Measurements from ENCODE around the gene KCNC1.

The KCNC1 gene

DNA sequence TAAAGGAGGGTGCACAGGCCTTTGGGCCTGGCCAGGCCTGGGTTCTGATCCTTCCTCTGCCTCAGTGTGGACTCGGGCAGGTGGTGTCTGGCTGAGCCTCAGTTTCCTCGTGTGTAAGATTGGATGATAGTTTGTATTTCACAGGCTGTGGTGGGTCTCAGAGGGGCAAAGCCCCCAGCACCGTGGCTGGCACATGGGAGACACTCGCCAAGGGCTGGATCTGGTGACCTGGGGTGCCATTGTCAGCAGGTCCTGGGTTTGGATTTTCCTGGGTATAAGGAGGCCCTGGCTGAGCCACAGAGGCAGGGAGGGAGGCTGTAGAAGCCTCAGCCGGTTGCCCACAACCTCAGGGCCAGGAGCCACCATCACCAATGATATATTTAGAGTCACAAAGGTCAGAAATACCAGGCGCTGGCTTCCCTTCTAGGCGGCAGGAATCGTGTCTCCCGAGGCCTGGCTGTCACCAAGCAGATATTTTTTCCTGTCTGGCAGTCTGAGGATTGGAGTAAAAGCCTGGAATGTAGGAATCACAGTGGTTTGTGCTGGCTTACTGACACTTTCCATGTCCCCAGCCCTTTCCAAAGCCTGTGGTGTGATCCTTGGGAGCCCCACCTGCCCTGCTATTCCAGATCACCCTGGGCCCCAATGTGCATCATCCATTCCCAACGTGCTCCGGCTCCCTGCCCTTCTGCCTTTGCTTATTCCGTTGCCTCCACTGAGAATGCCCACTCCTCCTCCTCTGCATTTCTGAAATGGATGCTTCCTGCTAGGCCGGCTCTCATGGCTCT lies 15.6 kb downstream of the KCNC1 start:
- in situ Hi-C loops (cut with HindIII; ENCODE audit: low sequenced_read_pairs), result no loop called here

DNA sequence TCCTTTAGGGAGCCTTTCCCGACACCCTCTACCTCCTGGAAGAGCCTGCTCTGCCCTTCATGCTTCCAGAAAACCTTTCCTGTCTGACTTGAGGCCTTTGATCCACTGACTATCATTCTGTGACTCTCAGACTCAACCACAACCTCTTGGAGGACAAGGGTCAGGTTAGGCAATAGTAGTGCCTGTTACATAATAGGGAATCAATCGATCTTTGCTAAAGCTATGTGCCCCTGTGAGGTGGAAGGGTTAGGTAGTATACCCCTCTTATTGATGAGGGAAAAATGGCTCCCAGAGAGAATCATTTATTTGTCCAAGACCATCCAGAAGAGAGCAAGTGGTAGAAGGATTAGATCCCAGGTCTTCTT lies 16.2 kb downstream of the KCNC1 start:
- in situ Hi-C loops (cut with HindIII; ENCODE audit: low sequenced_read_pairs), result no loop called here

DNA sequence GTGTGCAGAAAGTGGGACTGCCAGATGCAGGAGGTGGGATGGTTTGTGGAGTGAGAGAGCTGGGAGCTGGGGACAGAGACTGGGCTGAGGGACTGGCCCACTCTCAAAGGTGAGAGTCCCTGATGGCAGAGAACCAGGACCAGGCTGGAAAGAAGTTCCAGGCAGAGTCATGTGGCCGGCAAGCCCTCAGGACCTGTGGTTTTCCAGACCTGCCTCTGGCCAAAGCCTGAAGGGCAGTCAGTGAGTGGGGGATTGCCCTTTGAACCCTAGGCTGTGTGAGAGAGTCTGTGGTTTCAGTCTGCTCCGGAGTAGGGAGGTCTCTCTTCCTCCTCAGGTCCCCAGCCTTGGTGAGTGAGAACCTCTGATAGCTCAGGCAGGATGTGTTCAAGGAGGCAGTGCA lies 17.0 kb downstream of the KCNC1 start:
- in situ Hi-C loops (cut with HindIII; ENCODE audit: low sequenced_read_pairs), result no loop called here

DNA sequence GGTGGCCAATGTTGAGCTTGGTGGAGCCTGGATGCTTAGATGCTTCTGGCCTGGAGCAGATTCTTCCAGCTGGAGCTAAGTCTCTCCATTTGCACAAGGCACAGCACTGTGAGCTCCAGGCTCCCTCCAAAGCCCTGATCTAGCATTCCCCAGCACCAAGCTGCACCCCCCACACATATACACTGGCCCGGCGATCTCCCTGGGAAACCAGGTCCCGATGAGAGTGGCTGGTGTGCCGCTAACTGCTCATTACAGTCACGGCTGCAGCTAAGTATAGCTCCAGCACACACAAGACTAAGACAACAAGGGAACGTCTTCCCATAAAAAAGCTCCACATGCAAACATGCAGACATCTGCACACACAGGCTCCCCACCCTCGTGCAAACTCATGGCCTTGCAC lies 17.6 kb downstream of the KCNC1 start:
- in situ Hi-C loops (cut with HindIII; ENCODE audit: low sequenced_read_pairs), result no loop called here

DNA sequence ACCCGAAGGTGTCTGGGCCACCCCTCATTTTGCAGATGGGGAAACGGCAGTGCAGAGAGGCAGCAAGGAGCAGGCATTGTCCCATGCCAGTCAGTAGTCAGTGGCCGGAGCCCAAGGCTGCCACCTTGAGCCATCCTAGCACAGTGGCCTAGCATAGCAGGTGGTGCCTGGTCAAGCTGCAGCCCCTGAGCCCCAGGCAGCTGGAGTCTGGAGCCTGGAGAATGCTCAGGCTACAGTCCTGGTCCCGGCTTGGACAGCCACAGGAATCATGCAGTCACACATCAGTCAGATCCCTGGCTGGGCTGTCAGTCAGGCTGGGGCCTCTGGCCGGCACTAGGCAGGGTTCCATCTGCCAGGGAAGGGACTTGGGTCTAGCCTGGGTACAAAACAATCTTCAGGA lies 18.6 kb downstream of the KCNC1 start:
- in situ Hi-C loops (cut with HindIII; ENCODE audit: low sequenced_read_pairs), result no loop called here

DNA sequence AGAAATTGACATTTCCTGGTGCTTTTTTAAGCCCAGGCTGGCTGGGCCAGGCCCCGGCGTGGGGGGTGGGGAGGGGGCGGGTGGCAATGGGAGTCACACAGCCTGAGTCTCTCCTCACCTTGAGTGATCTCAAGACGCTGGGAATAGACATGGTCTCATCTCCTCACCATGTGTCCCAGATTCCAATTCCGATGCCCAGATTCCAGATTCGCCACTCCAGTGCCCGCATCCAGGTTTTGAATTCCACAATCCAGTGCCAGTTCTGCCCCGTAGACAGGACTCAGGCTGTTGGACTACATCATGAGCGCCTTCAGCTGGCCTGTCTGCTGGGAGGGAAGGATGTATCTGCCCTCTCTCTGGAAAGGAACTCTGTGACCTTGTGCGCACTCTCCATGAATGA lies 19.1 kb downstream of the KCNC1 start:
- in situ Hi-C loops (cut with HindIII; ENCODE audit: low sequenced_read_pairs), result no loop called here

DNA sequence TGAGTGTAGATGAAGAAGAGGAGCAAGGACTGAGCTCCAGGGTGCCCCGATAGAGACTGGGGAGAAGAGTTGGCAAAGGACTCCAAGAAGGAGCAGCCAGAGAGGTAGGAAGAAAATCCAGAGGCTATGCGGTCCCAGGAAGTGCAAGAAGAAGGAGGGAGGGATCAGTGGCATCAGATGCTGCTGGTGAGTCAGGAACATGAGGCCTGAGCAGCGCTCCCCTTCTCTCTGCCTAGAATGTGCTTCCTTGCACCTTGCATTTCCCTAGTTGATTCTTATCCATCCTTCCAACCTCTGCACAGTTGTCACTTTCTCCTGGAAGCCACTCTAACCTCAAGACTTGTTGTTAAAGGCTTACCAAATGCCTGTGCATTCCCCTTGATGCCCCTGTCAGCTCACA lies 21.3 kb downstream of the KCNC1 start:
- in situ Hi-C loops (cut with HindIII; ENCODE audit: low sequenced_read_pairs), result no loop called here

DNA sequence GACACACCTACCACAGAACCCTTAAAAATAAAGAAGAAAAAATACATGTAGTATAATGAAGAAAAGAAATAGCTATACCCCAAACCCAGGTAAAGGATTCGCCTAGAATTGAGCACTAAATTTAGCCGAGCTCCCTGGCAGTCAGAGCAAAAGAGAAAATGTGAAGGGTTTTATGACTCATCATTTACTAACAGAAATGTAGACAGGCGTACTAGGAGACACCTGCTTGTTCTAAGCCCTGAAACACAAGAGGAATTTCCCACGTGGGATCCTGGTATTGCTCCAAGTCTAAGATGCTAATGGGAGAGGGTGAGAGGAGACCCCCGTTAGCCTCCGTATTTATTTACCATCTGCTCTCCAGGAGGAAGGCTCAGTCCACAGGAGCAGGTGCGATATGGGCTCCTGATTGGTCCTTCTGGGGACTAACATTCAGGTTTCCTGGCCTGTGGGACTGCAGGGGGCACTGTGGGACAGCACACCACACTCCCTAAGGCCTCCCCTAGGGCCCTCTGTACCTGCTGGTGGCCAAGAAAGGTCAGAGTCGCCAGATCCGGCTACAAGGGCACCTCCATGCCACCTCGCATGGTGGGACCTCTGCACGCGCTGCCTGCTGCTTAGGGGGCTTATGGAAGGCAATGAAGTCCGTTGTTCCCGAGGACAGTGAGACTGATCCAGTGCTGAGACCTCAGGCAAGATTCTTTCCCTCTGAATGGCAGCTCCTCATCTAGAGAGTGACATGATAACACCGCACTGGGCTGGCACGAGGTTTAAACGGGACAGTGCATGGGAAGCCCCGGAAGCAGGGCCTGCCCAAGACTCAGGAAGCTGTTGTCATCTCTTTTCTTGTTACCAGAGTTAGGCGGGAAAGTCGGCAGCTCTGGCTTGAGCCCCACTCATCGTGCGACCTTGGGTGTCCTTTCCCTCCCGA lies 25.8 kb downstream of the KCNC1 start:
- in situ Hi-C loops (cut with HindIII; ENCODE audit: low sequenced_read_pairs), result no loop called here

DNA sequence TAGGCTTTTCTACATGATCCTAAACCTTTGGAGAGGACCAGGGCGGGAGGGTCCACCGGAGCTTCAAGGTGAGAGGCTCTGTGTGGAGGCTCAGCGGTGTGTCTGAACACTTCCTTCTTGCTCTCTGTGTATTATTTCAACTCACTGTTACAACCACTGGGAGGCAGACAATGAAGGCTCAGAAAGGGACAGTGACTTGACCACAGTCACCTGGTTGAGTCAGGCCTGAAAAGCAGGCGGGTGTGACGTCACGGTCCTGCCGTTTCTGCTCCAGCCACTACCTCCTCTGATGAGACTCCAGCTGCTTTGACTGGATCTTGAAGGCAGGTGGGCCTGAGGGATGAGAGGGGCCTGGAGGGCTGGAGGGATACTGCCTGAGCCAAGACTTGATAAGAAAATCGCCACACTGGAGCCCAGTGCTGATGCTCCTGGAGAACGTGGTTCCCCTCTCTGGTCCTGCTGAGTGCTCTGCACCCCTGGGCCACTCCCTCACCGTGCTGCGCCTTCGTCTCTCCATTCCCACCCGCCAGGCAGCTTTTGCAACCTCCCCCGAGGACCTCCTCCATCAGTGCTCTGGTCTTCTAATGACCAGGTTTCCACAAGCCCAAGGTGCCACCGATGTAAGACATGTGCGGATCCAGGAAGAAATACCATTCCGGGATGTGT lies 27.9 kb downstream of the KCNC1 start:
- in situ Hi-C loops (cut with HindIII; ENCODE audit: low sequenced_read_pairs), result no loop called here

DNA sequence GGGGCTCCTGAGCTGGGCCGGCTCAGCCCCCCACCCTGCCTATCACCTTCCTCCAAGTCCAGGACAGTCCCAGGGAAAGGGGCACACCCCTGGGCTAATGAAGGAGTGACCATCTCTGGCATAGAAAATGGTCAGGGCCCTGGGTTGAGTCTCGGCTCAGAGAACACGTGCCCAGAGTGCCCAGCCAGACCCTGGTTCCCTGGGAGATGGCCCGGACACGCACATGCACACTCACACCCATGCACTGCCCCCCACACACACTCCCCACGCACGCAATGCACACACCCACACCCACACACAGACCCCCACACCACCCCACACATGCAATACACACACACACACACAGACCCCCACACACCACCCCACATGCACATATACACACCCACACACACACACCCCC lies 28.7 kb downstream of the KCNC1 start:
- in situ Hi-C loops (cut with HindIII; ENCODE audit: low sequenced_read_pairs), result no loop called here

DNA sequence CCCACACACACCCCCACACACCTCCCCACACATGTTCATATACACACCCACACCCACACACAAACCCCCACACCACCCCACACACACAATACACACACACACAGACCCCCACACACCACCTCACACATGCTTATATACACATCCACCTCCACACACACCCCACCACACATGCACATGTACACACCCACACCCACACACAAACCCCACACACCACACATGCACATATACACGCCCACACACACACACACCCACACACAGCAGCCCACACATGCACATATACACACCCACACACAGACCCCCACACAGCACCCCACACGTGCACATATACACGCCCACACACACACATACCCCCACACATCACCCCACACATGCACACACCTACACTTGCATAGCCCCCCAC lies 29.1 kb downstream of the KCNC1 start:
- in situ Hi-C loops (cut with HindIII; ENCODE audit: low sequenced_read_pairs), result no loop called here

DNA sequence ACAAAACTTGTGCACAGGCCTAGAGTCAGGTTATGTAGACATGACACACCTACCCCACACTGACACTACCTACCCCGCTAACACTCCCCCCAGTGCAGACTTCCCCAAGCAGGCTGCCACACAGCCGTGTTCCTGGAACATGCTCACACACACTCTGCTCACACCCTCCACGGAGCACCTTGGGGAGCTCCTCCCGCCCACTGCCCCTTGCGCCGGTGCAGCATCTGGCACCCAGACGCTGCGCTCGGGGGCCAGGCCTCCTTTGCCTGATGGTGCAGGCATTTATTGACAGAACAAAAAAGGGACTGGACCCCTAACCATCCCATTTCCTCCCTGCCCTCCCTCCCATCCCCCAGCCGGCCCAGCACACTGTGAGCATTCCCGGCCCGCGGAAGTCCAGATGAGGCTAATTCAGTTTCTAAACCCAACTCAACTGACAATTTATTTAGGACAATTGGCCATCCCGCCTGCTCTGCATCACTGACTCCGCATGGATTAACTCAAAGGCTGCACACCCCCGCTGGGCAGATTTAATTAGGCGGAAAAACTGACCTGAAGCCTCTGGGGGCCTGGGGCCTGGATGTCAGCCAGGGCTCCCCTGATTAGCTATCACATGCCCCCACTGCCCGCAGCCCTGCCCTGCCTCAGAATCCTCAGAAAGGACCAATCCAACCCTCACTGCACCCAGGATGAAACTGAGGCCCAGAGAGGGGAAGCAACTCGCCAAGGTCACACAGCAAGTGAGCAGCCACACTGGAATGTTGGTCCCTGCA lies 30.1 kb downstream of the KCNC1 start:
- in situ Hi-C loops (cut with HindIII; ENCODE audit: low sequenced_read_pairs), result no loop called here

DNA sequence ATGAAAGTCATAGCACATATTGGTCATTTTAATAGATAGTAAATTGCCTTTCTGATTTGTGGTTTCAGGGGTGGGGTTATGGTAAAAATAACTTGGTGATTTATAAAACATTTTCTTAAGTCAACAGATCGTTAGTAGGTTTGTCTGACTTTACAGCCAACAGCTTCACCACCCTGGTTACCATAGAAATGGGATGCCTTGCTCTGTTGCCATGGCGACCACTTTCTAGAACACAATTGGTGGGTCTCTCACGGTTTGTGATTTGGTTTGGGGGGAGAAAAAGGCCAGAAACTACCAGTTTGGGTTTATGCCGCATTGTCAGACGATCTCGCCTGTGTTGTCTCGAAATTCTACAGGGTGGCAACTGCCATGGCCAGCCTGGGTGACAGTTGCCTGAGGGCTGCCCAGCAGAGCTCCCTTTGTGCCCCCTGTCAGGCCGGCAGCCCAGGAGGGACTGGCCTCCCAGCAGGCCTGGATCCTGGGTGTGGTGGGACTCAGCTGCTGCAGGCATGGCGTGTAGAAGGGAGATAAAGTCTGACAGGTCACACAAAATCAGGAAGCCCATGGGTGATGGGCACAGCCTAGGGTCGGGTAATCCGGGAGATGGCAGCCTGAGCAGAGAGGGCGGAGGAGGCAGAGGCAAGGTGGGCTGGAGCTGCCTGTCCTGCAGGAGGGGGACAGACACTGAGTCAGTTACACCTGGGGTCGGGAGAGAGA lies 30.9 kb downstream of the KCNC1 start:
- in situ Hi-C loops (cut with HindIII; ENCODE audit: low sequenced_read_pairs), result no loop called here

DNA sequence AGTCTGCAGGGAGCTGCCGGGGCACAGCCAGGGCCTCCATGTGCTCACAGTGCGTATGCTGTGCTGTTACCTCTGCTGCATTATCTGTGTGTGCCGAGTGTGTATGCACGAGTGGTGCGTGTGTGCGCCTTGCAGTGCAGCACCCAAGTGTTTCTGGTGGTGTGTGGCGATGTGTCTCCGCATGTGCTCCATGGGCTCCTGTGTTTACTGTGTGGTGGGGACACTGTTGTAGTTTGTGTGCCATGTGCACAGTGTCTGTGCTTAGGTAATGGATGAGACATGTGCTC lies 31.4 kb downstream of the KCNC1 start:
- in situ Hi-C loops (cut with HindIII; ENCODE audit: low sequenced_read_pairs), result no loop called here

DNA sequence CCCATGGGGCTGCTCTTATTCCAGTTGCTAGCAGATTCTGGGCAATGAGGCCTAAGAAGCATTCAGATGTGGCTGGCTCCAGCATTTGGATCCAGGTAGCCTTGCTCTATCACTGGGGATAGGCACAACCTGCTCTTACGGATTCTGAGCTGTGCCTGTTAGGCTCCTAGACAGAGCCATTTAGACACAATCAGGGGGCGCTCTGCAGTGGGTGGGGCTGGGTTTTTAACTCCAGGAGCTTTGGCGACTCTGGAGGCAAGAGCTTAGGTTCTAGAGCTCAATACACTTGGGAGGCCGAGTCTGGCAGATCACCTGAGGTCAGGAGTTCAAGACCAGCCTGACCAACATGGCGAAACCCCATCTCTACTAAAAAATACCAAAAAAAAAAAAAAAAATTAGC lies 32.0 kb downstream of the KCNC1 start:
- in situ Hi-C loops (cut with HindIII; ENCODE audit: low sequenced_read_pairs), result no loop called here

DNA sequence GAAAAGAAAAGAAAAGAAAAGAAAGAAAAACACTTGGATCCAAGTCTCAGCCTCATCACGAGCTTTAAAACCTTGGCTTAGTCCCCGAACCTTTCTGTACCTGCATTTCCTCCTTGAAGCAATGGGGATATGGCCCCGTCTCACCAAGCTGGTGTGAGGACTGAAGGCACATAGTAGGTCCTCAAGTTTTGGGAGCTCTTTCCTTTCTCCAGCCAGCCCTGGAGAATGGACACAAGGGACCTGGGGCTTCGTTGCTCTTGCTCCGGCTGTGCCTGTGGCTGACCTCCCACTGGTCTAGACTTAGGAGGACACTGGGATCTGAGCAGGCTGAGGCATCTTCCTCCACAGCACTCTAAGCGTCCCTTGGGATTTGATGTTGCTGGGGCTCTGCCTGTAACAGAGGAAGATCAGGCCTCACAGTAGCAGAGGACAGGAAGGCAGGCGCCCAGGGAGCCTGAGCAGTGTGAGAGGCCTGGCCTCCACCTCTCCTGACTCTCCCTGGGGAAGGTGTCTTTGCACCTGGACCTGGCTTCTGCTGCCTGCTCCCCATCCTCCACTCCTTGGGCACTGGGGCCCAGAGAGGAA lies 32.8 kb downstream of the KCNC1 start:
- in situ Hi-C loops (cut with HindIII; ENCODE audit: low sequenced_read_pairs), result no loop called here

DNA sequence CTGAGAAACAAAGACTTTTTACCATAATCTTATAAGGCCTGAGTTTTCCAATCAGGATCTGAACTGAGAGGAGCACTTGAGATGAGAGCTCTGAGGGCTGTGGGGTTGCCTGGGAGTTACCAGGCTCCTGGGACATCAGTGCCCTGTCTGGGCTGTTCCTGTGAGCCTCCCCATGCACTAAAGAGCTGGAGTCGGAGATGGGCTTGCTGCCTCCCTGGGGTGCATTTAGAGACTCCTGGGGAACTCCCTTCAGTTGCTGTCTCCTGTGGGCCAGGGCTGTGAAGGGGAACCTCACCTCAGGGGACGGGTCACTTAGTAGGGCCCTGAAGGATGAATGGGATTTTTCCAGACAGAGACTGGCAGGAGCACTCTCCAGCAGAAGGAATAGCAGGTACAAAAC lies 33.3 kb downstream of the KCNC1 start:
- in situ Hi-C loops (cut with HindIII; ENCODE audit: low sequenced_read_pairs), result no loop called here

DNA sequence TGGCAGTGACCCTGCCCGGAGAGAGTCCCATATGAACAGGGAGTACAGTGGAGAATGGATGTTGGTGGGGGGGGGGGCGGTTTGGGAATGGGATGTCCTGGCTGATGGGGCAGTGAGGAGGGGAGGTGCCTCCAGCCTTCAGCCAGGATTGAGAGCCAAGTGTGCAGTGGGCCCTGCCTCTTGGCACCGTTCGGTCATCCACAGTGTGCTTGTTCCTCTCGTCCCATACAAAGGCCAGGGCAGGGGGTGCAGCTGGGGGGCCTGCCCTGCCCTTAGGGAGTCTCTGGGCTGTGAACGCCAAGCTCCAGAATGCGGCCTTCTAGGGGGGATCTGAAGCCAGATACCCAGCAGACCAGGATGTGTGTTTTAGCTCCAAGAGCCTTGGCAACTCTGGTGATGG lies 34.0 kb downstream of the KCNC1 start:
- in situ Hi-C loops (cut with HindIII; ENCODE audit: low sequenced_read_pairs), result no loop called here

DNA sequence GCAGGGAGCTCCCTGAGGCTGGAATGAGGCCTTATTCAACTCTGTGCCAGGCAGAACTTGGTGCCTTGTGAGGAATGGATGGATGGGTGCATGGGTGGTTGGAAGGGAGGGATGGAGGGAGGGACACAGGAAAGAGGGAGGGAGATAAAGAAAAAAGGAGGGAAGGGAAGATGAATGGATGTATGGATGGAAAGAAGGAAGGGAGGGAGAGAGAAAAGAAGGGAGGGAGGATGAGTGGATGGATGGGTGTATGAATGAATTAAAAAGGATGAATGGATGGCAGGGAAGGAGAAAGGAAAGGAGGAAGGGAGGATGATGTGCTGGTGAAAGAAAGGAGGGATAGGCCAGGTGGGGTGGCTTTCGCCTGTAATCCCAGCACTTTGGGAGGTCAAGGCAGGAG lies 34.6 kb downstream of the KCNC1 start:
- in situ Hi-C loops (cut with HindIII; ENCODE audit: low sequenced_read_pairs), result no loop called here

DNA sequence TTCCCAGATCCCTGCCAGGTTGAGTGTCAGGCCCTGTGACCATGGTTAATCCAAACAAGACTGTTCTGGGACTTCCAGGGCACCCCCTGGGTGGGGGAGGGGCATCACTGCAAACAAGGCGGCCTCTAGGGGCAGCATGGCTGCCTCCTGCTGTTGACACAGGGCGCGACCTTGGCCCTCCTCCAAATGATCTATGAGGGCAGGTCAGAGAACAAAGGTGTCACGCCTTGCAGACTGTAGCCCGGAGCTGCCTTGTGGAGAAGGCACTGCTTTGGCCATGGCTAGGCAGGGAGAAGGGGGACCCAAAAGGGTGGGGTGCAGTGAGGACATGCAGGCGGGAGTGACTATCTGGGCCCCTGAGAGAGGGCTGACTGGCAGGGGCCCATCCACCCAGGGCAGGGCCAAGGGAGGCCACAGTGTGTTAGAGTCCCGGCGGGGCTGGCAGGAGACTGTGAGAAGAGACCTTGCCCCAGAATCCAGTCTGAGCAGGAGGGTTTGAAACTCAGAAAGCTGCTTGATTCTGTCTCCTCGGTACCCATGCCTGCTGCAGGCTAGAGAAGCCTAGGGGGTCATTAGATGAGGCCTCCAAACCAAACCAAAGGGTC lies 35.6 kb downstream of the KCNC1 start:
- in situ Hi-C loops (cut with HindIII; ENCODE audit: low sequenced_read_pairs), result no loop called here
